ENCODE measurements around the gene AICDA. TPM values are rescaled to one million over a fixed set of nuclear protein-coding genes. Genes with fewer than 3 reads are reported as not detected.

AICDA gene
- total and polyA plus RNA-seq, 5 donors from 2014 or later: not detected

- no peak overlapping the region for H3K4me3 Mint-ChIP-seq
- H3K27me3 ChIP-seq (ENCODE audit: control insufficient read depth, insufficient read depth, low read length): peaks cover 3% of the 10 kb centered on the region
- no peak overlapping the region for H3K4me3 ChIP-seq (ENCODE audit: low read depth, low read length)
- peaks cover 0 to 3% (median 0%) of the 10 kb centered on the region in 7 donors for H3K9me3 Mint-ChIP-seq
- DNase-seq (no peak), ATAC-seq (ENCODE audit: low read depth in 2 of 2) (no peak)
- no peaks in the 10 kb centered on the region for H3K4me1 Mint-ChIP-seq
- peaks cover 4% of the 10 kb centered on the region for H3K27me3 Mint-ChIP-seq
- no peaks in the 10 kb centered on the region for H3K36me3 ChIP-seq (ENCODE audit: control insufficient read depth, insufficient read depth, low read length)
- H3K36me3 Mint-ChIP-seq: no peaks in the 10 kb centered on the region
- H3K27ac ChIP-seq (ENCODE audit: insufficient read depth, low read length, poor library complexity, severe bottlenecking): no peak overlapping the region
- H3K9me3 ChIP-seq (ENCODE audit: control insufficient read depth in 2 of 2, low read length in 2 of 2): no peaks in the 10 kb centered on the region
- H3K4me1 ChIP-seq (ENCODE audit: control insufficient read depth, insufficient read depth, low read length, poor library complexity, severe bottlenecking): no peaks in the 10 kb centered on the region
- H3K27ac Mint-ChIP-seq: no peak overlapping the region
These were observed 56.0 kb downstream of the AICDA start for GRCh38 chr12:8556531-8557097.

GRCh38 chr12:8554451-8555195, 58.0 kb downstream of the AICDA start:
- peaks cover 3% of the 10 kb centered on the region for H3K27me3 ChIP-seq (ENCODE audit: control insufficient read depth, insufficient read depth, low read length)
- Mint-ChIP-seq H3K9me3 (no peaks in the 10 kb centered on the region), H3K36me3 (no peaks in the 10 kb centered on the region), H3K27me3 (peaks cover 4% of the 10 kb centered on the region), H3K4me3 (no peak overlapping the region), H3K4me1 (no peaks in the 10 kb centered on the region), H3K27ac (no peak overlapping the region)
- DNase-seq: no peak
- H3K36me3 ChIP-seq (ENCODE audit: control insufficient read depth, insufficient read depth, low read length): no peaks in the 10 kb centered on the region
- no peaks in the 10 kb centered on the region for H3K9me3 ChIP-seq (ENCODE audit: control insufficient read depth in 2 of 2, low read length in 2 of 2)
- no peak for ATAC-seq (ENCODE audit: low read depth in 2 of 2)
- H3K27ac ChIP-seq (ENCODE audit: insufficient read depth, low read length, poor library complexity, severe bottlenecking): no peak overlapping the region
- no peaks in the 10 kb centered on the region for H3K4me1 ChIP-seq (ENCODE audit: control insufficient read depth, insufficient read depth, low read length, poor library complexity, severe bottlenecking)
- H3K4me3 ChIP-seq (ENCODE audit: low read depth, low read length): no peak overlapping the region

- Mint-ChIP-seq H3K27me3 (peaks cover 12% of the 10 kb centered on the region), H3K4me3 (no peak overlapping the region), H3K36me3 (no peaks in the 10 kb centered on the region), H3K4me1 (no peaks in the 10 kb centered on the region), H3K27ac (no peak overlapping the region), H3K9me3 (no peaks in the 10 kb centered on the region)
- Histone ChIP-seq H3K36me3 (ENCODE audit: control insufficient read depth, insufficient read depth, low read length) (no peaks in the 10 kb centered on the region), H3K27ac (ENCODE audit: insufficient read depth, low read length, poor library complexity, severe bottlenecking) (no peak overlapping the region), H3K9me3 (ENCODE audit: control insufficient read depth in 2 of 2, low read length in 2 of 2) (no peaks in the 10 kb centered on the region), H3K4me1 (ENCODE audit: control insufficient read depth, insufficient read depth, low read length, poor library complexity, severe bottlenecking) (no peaks in the 10 kb centered on the region), H3K27me3 (ENCODE audit: control insufficient read depth, insufficient read depth, low read length) (peaks cover 3% of the 10 kb centered on the region), H3K4me3 (ENCODE audit: low read depth, low read length) (no peak overlapping the region)
- ATAC-seq (ENCODE audit: low read depth in 2 of 2): no peak
- DNase-seq: no peak
These were observed 59.5 kb downstream of the AICDA start for GRCh38 chr12:8553088-8553627.

Other genes starting within 250 kb of the AICDA start
- gene CLEC6A, start 156.9 kb downstream of the AICDA start, total RNA-seq: not detected
- not detected for gene CLEC6A, start 156.9 kb downstream of the AICDA start, polyA plus RNA-seq
- gene CLEC4D, start 99.4 kb downstream of the AICDA start, total RNA-seq: not detected
- gene CLEC4D, start 99.4 kb downstream of the AICDA start, polyA plus RNA-seq: not detected
- gene CLEC4E, start 72.0 kb downstream of the AICDA start, total RNA-seq: not detected
- under 1 TPM in 1 of 4 donors, not detected in 3; 0.36 TPM for gene CLEC4E, start 72.0 kb downstream of the AICDA start, polyA plus RNA-seq
- gene MFAP5, start 50.0 kb upstream of the AICDA start, total RNA-seq: not detected
- gene MFAP5, start 50.0 kb upstream of the AICDA start, polyA plus RNA-seq: not detected
- gene RIMKLB, start 85.1 kb upstream of the AICDA start, total RNA-seq: 7.7 TPM
- 1 to 10 TPM; 1.1 to 2.1 (median 1.4) TPM for gene RIMKLB, start 85.1 kb upstream of the AICDA start, polyA plus RNA-seq
- gene A2ML1, start 209.8 kb upstream of the AICDA start, total RNA-seq: not detected
- gene A2ML1, start 209.8 kb upstream of the AICDA start, polyA plus RNA-seq: not detected

Data from CD4-positive, CD25-positive, alpha-beta regulatory T cell (primary cell).